ENCODE data around the gene PIK3R1.

The PIK3R1 gene

DNA sequence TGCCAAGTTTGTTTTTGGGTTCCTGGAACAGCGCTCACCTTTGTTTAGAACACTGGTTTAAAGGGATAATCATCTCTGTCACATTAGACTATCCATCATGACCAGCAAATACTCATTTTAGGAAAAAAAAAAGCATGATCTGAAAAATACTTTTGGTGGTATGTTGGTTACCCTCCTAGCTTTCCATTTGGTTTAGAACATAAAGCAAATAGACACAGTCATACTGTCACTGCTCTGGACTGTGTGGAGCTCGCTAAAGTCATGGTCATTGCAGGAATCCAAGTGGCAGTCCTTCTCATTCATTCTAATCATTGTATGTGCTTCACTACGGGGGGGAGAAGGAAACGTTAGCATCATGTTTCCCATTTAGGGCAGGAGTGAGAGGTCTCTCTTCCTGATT, 83.5 kb downstream of the PIK3R1 start:
- no peak for DNase-seq (ENCODE audit: low read depth)

DNA sequence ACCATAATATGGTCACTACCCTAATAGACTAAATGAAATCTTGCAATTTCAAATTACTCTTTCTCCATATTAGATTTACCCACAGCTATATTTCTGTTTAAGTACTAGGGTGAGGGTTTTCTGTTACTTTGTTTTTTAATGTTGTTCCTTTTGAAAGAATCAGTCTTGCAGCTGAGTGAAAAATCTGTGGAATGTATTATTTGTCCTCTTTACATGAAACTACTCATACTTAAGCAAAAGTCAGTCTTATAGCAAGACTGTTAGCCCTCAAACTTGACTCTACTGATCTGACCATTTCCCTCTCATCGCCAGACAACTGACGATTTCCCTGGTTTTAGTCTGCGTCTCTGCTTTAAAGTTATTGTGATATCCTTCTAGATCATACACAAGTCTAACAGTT, 84.0 kb downstream of the PIK3R1 start:
- no peak for DNase-seq (ENCODE audit: low read depth)

DNA sequence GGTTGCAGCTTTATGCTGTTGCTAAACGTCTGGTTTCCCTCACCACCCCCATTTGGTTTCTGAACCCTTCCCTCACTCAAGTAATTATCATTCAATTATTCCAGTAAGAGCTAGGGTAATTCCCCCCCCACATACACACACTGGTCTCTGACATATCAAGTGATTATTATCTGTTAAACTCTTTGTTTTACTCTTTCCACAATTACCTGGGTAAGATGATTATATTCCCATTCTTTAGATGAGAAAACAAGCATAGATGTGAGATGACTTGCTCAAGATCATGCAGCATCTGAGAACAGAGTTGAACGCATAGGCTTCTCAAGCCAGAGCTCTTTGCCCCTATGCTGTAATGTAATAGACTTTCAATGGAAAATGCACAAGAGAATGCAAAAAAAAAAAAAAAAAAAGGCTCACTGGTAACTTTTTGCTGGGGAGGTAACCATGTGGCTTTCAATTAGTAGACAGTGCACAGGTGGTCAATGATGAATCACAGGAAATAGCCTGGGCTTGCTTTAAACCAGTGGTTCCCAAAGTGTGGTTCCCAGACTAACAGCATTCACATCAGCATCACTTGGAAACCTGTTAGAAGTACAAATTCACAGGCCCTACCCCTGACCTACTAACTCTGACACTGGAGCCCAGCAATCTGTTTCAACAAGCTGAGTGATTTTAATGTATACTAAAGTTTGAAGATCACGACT, 87.6 kb downstream of the PIK3R1 start:
- no peak for DNase-seq (ENCODE audit: low read depth)

DNA sequence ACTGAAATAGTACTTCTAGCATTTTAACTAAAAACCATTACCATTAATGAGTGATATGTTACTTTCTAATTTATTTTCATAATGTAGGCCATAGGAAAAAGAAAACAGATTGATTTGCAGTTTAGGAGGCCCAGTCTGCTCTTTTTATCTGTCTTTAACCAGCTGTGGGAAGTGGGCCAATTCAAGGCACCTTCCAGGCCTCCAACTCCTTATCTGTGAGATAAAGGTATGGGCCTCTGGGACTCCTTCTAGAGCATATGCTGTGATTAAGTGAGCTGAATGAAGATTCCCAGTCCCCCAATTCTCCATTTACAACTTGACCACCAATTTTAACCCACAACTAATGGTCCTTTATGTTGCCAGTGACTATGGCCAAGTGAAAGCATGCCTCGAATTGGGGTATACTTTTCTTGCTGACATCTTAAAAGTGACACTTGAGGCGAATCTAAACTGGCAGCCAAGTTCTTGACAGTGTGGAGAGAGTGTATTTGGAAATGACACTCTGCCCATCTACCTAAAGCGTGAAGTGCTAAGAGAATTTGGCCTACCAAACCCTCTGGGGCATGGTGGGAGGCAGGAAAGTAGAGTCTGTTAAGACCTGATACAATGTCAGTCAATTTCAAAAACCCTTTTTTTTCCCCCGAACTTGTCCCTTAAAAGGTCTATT, 88.3 kb downstream of the PIK3R1 start:
- no peak for DNase-seq (ENCODE audit: low read depth)

DNA sequence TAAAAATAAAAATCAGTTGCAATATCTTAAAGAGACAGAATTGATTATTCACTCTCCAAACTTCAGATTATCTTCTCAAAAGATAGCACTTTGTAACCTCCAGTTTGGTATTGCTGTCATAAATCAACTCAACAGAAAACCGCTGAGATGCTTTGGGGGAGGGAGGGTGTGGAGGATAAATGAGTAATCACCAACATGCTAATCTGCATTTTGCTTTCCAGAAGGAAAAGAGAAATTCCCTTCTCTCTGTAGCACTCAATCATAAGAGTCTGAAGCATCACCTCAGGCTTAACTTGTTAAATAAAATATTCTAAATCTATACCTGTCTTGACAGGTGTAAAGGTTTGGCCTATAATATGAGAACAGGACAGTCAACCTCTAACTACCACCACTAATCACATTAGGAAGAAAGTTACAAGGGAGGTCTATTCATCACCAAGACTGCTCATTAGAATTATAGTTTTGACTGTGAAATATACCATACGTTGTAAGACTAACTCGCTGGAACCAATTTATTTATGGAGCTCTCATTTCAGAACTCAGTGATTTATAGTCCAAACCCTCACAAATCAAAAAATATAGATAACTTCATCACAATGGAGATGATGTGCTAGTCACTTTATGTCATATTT, 89.0 kb downstream of the PIK3R1 start:
- DNase-seq (ENCODE audit: low read depth), result no peak

DNA sequence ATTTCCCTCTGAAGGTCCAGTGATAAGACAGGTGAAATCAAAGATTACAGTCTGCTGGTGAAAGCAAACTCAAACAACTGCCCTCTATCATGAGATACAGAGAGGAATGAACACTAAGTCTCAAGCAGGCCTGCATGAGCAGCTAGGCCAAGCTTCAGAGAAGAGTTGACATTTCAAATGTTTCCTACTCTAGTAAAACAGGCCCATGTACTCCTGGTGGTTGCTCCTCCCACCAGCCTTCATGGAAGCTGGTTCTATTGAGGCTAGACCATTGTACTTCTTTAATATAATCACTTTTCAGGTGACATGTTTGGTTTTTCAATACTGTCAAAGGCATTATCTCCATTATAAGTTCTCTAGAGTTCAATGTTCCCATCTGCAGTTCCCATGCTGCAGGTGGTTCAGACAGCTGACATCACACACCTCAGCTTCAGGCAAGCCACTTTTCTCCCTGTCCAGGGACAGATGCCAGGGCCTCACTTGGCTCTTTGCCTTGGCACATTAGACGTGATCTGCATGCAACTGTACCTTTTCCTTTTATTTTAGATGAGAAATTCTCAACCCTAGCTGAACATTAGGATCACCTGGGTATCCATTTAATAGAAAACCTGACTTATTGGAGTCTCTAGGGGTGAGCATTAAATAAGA, 89.8 kb downstream of the PIK3R1 start:
- DNase-seq (ENCODE audit: low read depth), result no peak

DNA sequence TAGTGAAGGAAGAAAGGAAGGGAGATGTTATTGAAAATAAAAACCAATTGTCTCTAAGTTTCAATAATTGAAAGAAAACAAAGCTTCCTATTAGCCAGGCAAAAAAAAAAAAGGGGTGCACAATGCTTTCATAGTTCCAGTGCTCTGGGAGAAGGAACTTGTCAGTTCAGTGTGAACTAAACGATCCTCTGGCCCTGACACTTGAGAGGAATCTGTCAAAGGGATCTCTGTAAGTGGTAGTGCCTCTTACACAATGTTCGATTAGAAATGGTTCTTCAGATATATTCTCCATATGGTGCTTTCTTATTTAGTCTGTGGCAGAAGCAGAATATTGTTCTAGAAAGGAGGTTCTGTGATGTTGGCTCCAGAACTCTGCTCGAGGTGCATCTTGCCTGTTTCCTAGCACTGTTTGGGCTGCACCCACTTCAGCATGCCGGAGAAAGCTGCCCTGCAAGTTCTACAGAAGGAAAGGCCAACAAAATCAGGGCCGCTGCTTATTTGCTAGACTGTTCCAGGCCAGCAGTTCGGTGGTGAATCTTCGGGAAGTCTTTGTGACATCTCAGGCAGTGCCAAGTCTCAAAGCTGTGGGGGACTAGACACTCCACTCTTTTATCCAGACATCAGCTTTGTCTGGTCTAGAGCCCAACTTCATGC, 90.9 kb downstream of the PIK3R1 start:
- DNase-seq (ENCODE audit: low read depth), result no peak

DNA sequence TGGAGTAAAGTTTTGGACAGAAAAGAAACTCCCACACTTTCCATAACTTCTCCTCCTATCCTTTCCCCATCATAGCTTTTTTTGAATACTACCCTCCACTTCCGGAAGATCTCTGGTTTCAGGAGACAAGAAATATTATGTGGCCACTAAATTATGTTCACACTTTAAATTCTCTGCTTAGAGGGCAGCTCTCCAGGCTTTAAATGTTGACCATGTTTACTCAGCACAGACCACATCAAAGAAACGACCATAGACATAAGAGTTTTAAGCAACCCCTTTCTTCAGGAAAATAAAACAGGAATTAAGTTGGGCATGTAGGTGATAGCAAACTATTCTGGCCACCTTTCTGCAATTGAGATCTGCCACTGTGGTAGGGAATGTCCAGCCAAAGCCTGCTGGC, 97.8 kb downstream of the PIK3R1 start:
- DNase-seq (ENCODE audit: low read depth), result no peak

DNA sequence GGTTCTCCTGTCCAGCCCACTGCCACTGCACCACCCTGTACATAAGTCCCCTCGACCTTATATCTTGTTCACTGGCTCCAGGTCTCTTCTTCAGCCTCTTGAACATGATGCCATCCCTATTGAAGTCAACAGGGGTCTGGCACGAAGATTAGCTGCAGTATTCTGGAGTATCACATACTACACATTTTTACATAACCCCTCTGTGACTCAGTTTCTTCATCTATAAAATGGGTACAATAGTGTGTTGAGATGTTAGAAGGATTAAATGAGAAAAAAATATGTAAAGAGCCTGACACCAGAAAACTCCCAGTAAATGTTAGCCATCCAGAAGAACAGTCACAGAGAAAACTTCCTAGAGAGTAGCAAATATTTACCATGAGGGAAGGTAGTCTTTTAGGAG, 98.9 kb downstream of the PIK3R1 start:
- no peak for DNase-seq (ENCODE audit: low read depth)

DNA sequence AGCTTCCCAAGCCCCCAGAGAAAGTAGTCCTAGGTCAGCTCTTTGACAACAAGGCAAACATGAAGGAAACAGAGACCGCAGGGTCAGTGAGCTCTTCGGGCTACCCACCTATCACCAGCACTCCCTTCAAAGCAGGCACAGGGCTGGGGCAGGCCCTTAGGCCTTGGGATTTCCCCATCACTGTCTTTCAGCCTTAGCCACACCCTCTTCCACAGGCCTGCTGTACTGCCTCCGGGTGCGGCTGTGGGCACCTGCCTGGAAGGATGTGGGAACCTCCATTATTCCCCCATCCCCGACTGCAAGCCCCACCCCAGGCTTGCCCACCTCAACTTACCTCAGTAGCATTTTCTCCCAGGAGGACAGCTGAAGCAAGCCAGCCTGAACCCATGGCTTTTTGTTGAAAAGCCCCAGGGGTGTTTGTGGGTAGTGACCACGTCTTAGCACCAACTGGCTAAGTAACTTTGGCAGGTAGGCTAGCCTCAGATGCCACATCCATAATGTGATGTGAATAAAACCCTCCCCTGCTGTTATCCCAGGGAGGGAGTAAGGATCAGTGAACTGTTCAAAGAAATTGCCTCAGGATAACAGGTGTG, 100.2 kb downstream of the PIK3R1 start:
- peak; percentile 7 for DNase-seq (ENCODE audit: low read depth)

DNA sequence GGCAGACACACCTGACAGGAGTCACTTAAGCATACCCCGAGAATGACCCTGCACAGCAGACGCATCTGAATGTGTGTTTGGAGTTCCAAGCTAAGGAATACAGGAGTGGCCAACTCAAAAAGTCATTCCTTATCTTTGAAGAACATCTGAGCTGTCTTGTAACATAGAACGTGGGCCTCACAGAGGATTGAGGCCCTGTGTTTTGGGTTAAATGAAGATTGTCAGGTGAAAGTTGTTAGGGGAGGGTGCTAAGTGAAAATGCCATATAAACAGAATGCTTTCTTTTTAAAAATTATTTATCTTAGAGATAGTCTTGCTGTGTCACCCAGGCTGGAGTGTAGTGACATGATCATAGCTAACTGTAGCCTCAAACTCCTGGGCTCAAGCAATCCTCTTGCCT, 100.9 kb downstream of the PIK3R1 start:
- no peak for DNase-seq (ENCODE audit: low read depth)

DNA sequence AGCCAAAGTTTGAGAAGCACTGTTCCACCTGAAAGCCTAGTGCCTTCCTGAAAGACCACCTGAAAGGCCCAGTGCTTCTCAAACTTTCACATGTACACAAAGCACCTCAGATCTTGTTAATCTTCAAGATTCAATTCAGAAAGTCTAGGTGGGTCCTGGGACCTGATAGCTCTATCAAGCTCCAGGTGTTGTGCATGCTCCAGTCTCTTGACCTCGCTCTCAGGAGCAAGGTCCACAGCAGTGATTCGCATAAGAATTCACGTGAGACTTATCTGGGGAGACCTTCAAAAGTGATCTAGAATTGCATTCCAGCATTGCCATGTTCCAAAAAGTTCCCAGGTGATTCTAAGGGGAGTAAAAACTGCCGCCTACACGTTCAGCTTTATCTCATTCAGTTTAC, 102.1 kb downstream of the PIK3R1 start:
- no peak for DNase-seq (ENCODE audit: low read depth)

DNA sequence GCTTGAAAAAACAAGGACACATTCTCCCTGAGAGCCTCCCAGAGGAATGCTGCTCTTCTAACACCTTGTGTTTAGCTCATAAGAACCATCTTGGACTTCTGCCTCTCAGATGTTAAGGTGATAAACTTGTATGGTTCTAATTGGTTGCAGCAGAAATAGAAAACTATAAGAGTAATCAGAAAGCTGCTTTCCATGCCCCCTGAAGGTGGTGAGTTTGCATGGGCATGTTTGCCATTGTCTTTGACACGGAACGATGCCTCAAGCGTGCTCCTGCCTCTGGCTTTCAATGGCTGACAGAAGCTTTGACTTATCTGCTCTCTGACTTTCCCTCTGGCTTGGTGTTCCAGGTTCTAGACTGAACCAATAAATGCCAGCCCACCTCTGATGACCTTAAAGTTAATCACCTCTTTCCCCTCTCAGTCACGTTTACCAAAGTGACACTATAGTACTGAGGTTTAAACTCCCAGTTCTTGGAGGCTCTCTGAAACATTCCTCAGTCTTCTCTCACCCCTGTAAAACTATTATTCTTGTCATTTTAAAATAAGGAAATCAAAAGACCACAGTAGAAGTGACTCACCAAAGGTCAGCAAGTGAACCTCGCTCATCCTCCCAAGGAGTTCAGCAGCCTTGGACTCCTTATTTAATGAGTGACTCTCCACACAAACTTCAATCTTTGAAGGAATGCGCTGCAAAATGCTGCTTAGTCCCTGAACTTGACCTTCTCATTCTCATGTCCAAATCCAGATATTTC, 103.6 kb downstream of the PIK3R1 start:
- DNase-seq (ENCODE audit: low read depth), result no peak

DNA sequence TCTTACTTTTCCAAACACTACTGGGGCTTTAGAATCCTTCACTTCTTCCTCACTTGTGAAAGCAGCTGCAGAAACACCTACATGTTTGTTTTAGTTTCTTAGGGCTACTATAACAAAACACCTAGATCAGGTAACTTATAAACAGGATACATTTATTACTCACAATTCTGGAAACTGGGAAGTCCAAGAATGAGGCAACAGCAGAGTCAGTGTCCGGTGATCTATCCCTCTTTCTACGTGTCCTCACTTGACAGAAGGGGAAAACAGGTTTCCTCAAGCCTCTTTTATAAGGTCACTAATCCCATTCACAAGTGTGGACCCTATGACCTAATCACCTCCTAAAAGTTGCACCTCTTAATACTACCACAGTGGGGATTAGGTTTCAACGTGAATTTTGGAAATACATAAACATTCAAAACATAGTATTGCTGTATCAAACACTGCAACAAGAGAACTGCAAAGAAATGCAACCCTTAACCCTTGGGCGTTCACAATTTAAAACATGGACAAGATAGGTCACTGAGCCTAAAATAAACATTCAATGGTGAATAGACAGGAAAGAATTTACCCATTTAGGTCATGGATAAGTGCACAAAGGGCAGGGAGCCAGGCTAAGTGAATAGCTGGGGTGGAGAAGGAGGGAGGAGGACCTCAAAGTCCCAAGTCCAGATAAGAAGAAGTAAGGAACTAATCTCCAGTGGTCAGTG, 104.3 kb downstream of the PIK3R1 start:
- DNase-seq (ENCODE audit: low read depth), result no peak

DNA sequence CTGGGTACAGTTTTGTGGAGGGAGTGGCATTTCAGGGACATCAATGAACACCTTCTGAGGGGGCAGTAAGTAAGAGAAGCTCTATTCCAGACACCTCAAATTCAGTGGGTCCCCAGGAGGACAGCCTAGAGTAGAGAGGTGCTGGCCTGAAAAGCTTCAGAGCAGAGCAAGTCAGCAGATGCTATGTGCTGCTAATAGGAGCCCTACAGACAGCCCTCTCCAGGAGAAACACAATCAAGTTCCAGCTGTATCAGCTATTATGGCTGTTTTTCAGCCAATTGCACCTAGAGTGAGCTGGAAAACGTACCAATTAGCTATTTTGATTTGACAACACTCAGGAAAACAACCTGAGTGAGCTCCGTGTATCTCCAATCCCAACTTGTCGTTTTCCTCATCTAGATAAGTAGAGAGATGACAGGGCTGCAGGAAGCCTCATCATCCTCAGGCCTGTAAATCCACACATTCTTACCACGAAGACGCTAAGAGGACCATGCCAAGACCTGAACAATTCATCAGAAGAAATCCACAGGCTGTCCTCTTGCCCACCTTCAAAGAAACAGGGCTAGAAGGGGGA, 104.9 kb downstream of the PIK3R1 start:
- DNase-seq (ENCODE audit: low read depth), result no peak

DNA sequence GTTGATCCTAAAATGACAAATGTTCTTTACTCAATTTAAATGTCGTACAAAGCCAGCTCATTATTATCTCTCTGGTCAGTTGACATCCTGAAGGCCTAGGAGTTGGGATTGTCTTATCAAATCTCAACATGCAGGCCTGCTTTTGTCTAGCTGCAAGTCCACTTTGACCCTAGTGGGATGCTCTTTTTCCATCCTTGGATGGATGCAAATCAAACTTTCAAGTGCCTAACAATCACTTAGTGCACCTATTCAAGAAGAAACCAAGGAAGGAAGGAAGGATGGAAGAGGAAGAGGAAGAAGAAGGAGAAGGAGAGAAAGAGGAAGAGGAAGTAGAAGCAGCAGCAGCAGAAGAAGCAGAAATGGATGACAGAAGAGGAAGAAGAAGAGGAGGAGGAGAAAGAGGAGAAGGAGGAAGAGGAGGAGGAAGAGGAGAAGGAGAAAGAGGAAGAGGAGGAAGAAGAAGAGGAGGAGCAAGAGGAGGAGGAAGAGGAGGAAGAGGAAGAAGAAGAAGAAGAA, 109.6 kb downstream of the PIK3R1 start:
- no peak for DNase-seq (ENCODE audit: low read depth)

DNA sequence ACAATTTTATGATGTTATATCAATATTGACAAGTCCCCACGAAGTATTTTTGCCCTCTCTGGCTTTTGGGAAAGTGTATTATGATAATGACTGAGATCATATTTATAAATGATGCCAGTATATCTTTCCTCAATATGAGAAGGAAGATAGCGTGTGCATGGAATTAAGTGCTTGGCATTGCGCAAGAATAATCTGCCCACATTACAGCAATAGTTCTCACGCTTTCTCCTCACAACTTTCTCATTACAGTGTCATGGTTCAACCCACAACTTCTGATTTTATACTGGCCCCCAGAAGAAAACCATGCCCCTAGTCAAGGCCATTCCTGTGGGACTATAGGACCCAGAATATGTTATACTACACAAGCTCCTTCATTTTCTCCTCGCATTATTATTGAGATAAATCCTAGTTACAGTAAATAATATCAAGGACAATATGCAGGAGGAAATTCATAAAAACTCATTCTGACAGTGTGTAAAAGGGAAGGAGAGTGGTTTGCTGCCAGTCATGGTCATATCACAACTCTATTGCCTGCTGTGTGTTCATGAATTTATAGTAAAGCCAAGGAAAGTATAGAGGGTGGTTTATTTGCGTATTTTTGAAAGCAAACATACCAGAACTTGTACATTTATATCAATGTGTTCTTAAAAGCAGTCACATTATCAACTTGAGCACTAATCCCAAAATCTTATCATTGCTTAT, 114.1 kb downstream of the PIK3R1 start:
- no peak for DNase-seq (ENCODE audit: low read depth)

DNA sequence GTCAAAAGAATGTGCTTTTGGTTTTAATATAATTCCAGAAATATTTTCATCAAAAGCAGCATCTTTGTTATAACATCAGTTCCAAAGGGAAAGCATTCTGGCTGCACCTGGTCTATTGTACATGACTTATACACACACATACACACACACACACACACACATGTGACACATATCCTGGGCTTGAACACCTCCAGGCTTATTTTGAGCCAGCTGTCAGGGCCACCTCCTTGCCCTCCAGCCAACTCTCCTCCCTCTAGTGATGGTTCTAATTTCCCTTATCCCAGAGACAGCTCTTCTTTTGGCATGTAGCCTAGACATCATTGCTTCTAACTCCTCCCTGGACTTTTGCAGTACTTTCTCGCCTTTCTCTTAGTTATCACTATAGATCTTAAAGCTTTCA, 115.0 kb downstream of the PIK3R1 start:
- DNase-seq (ENCODE audit: low read depth), result no peak

Data from stimulated activated CD8-positive, alpha-beta memory T cell treated with anti-CD3 and anti-CD28 coated beads, Interleukin-4, amount 100 ng/mL, for 24 hours (primary cell).